ENCODE measurements around the gene DOCK2. TPM values are rescaled to one million over a fixed set of nuclear protein-coding genes. Genes with fewer than 3 reads are reported as not detected.

The DOCK2 gene
- total RNA-seq, 1 experiment from 2014 or later: 0.26 TPM

GRCh38 chr5:169971780-169972179 lies 334.7 kb downstream of the DOCK2 start:
- Histone ChIP-seq H3F3A (ENCODE audit: low read length, unreplicated experiment) (peaks cover 3% of the 10 kb centered on the region), H3K9ac (ENCODE audit: low read length) (peak overlapping the region; percentile 42), H3K4me1 (ENCODE audit: insufficient read depth, low read length) (peaks cover 40% of the 10 kb centered on the region), H3K79me2 (ENCODE audit: low read length) (peaks cover 9% of the 10 kb centered on the region; the same call in 1 of the 2 replicates), H3K9me2 (replicated peaks; ENCODE audit: low read length) (no peaks in the 10 kb centered on the region), H3K36me3 (ENCODE audit: low read depth, low read length) (no peaks in the 10 kb centered on the region), H3K4me3 (ENCODE audit: low read length) (no peak overlapping the region), H2AFZ (ENCODE audit: low read length) (no peak overlapping the region), H4K20me1 (ENCODE audit: low read length) (no peaks in the 10 kb centered on the region), H3K4me2 (ENCODE audit: low read length) (peak overlapping the region; percentile 47), H3K9me3 (ENCODE audit: low read length) (no peaks in the 10 kb centered on the region), H3K27me3 (ENCODE audit: low read length) (no peaks in the 10 kb centered on the region), H3K27ac (ENCODE audit: low read length) (peak overlapping the region; percentile 83)
- DNase-seq (no peak), ATAC-seq (no peak)
- intact Hi-C loops (cut with micrococcal nuclease): loop anchor here (2.0 kb wide), 1 partner anchor 25 kb away; no protein-coding TSS in a partner anchor
- ChIA-PET CTCF (interaction anchor here (1.8 kb wide), 1 partner anchor 9 kb away, joined by 8 read pairs; the partner anchor contains the start of gene INSYN2B), POLR2A (ENCODE audit: unreplicated experiment) (interaction anchor here (0.6 to 1.0 kb wide), 2 partner anchors 17 to 26 kb away, joined by 4 to 5 read pairs; no protein-coding TSS in a partner anchor)
- TF ChIP-seq, protein P1, sequence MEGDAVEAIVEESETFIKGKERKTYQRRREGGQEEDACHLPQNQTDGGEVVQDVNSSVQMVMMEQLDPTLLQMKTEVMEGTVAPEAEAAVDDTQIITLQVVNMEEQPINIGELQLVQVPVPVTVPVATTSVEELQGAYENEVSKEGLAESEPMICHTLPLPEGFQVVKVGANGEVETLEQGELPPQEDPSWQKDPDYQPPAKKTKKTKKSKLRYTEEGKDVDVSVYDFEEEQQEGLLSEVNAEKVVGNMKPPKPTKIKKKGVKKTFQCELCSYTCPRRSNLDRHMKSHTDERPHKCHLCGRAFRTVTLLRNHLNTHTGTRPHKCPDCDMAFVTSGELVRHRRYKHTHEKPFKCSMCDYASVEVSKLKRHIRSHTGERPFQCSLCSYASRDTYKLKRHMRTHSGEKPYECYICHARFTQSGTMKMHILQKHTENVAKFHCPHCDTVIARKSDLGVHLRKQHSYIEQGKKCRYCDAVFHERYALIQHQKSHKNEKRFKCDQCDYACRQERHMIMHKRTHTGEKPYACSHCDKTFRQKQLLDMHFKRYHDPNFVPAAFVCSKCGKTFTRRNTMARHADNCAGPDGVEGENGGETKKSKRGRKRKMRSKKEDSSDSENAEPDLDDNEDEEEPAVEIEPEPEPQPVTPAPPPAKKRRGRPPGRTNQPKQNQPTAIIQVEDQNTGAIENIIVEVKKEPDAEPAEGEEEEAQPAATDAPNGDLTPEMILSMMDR (conservative IDR thresholded peaks at IDR 0.05; ENCODE audit: low read depth, low read length): no peak
- TF ChIP-seq EZH2 (IDR thresholded peaks at IDR 0.05; ENCODE audit: low read length, unreplicated experiment) (no peak), EZH2phosphoT487 (IDR thresholded peaks at IDR 0.05; ENCODE audit: borderline replicate concordance, low read length) (no peak)
- no TSS peak for BruUV-seq (replicated peaks)

DNA sequence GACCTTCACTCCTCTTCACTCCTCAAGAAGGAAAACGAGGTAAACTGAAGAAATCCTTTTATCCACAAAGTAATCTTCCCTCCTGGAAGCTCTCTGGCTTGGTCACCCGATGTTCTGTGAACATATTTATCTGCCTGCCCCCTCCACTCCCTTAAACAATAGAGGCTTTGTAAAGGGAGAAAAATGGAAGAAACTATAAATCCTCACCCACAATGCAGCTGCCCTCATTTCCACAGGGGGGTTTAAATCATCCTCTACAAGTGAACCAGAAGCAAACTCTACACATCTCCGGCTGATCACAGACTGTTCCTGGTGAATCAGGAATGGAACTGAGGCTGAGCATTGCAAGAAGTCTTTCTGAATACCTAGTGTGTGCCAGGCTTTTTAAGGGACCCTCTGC lies 336.0 kb downstream of the DOCK2 start:
- no peak for TF ChIP-seq EZH2 (IDR thresholded peaks at IDR 0.05; ENCODE audit: low read length, unreplicated experiment)
- no peak for TF ChIP-seq EZH2phosphoT487 (IDR thresholded peaks at IDR 0.05; ENCODE audit: borderline replicate concordance, low read length)
- TF ChIP-seq, protein P1 (conservative IDR thresholded peaks at IDR 0.05; ENCODE audit: low read depth, low read length): no peak
- DNase-seq (no peak), ATAC-seq (no peak)
- Histone ChIP-seq H3K27ac (ENCODE audit: low read length) (no peak overlapping the region), H3K4me2 (ENCODE audit: low read length) (no peak overlapping the region), H3K9ac (ENCODE audit: low read length) (no peak overlapping the region), H3F3A (ENCODE audit: low read length, unreplicated experiment) (peaks cover 3% of the 10 kb centered on the region), H4K20me1 (ENCODE audit: low read length) (no peaks in the 10 kb centered on the region), H3K9me3 (ENCODE audit: low read length) (no peaks in the 10 kb centered on the region), H3K79me2 (ENCODE audit: low read length) (peaks cover 9% of the 10 kb centered on the region; the same call in 1 of the 2 replicates), H3K27me3 (ENCODE audit: low read length) (no peaks in the 10 kb centered on the region), H3K36me3 (ENCODE audit: low read depth, low read length) (no peaks in the 10 kb centered on the region), H3K9me2 (replicated peaks; ENCODE audit: low read length) (no peaks in the 10 kb centered on the region), H2AFZ (ENCODE audit: low read length) (no peak overlapping the region), H3K4me3 (ENCODE audit: low read length) (no peak overlapping the region), H3K4me1 (ENCODE audit: insufficient read depth, low read length) (peaks cover 53% of the 10 kb centered on the region)
- ChIA-PET CTCF (no interaction called here), POLR2A (ENCODE audit: unreplicated experiment) (no interaction called here)
- BruUV-seq (replicated peaks): no TSS peak
- intact Hi-C loops (cut with micrococcal nuclease): no loop called here

- CTCF ChIA-PET: no interaction called here
- H3K9me3 ChIP-seq (ENCODE audit: low read length): no peaks in the 10 kb centered on the region
- POLR2A ChIA-PET (ENCODE audit: unreplicated experiment): no interaction called here
- H4K20me1 ChIP-seq (ENCODE audit: low read length): no peaks in the 10 kb centered on the region
- H3K27me3 ChIP-seq (ENCODE audit: low read length): no peaks in the 10 kb centered on the region
- peaks cover 65% of the 10 kb centered on the region for H3K4me1 ChIP-seq (ENCODE audit: insufficient read depth, low read length)
- H3K4me3 ChIP-seq (ENCODE audit: low read length): no peak overlapping the region
- TF ChIP-seq EZH2 (IDR thresholded peaks at IDR 0.05; ENCODE audit: low read length, unreplicated experiment): no peak
- TF ChIP-seq EZH2phosphoT487 (IDR thresholded peaks at IDR 0.05; ENCODE audit: borderline replicate concordance, low read length): no peak
- TF ChIP-seq, protein P1 (conservative IDR thresholded peaks at IDR 0.05; ENCODE audit: low read depth, low read length): no peak
- no TSS peak for BruUV-seq (replicated peaks)
- H3K36me3 ChIP-seq (ENCODE audit: low read depth, low read length): no peaks in the 10 kb centered on the region
- no peaks in the 10 kb centered on the region for H3K9me2 ChIP-seq (replicated peaks; ENCODE audit: low read length)
- no peak overlapping the region for H3K27ac ChIP-seq (ENCODE audit: low read length)
- no peak overlapping the region for H3K4me2 ChIP-seq (ENCODE audit: low read length)
- intact Hi-C loops (cut with micrococcal nuclease): no loop called here
- no peak overlapping the region for H3K9ac ChIP-seq (ENCODE audit: low read length)
- peaks cover 3% of the 10 kb centered on the region for H3F3A ChIP-seq (ENCODE audit: low read length, unreplicated experiment)
- peaks cover 18% of the 10 kb centered on the region for H3K79me2 ChIP-seq (ENCODE audit: low read length)
- DNase-seq (no peak), ATAC-seq (no peak)
- H2AFZ ChIP-seq (ENCODE audit: low read length): no peak overlapping the region
Measured at GRCh38 chr5:169974121-169974770, 337.2 kb downstream of the DOCK2 start.

Measured in PC-3 (cell line).